ENCODE results near the gene TSPAN33.

- TF ChIP-seq EZH2 (IDR thresholded peaks at IDR 0.05; ENCODE audit: insufficient read depth, poor library complexity, severe bottlenecking), result no peak
- no peak for TF ChIP-seq EZH2phosphoT487 (IDR thresholded peaks at IDR 0.05; ENCODE audit: insufficient read depth, low read depth)
Observed at GRCh38 chr7:129208667-129209066, 64.2 kb downstream of the TSPAN33 start.

Data from GM23248 (cell line).